ENCODE measurements around the gene WFDC5.
"Not testable (repeated sequence)": the region's sequence is repeated elsewhere in the genome, so short reads cannot be mapped to it uniquely, and the experiment has no call there.

WFDC5 gene

DNA sequence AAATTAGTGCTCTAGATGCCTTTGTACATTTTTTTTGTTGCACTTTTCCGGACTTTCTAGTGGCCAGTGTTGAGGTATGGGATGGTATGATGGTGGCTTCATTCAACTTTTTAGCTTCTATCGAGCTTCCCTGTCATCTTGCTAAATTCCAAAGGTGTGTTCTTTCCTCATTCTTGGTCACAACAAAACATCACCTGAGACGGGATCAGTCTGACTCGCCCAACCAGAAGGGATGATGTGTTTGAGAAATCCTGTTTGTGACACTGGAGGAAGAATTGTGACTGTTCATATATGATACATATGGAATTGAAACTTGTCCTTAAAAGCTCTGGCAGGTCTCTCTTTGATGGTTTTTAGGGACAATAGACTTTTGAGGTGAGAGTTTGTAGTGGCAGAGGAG, 47.9 kb downstream of the WFDC5 start:
- no peak overlapping the region for H3K4me3 ChIP-seq (ENCODE audit: low read depth, low read length)
- DNase-seq (ENCODE audit: low read depth, low spot score): no peak
- in situ Hi-C loops (cut with HindIII; ENCODE audit: low sequenced_read_pairs): no loop called here
- no peak for TF ChIP-seq CTCF (IDR thresholded peaks at IDR 0.05; ENCODE audit: low read depth, low read length)

- H3K4me3 ChIP-seq (ENCODE audit: low read depth, low read length): no peak overlapping the region
- no peak for TF ChIP-seq CTCF (IDR thresholded peaks at IDR 0.05; ENCODE audit: low read depth, low read length)
- DNase-seq (ENCODE audit: low read depth, low spot score): no peak
- in situ Hi-C loops (cut with HindIII; ENCODE audit: low sequenced_read_pairs): no loop called here
Measured at GRCh38 chr20:45066372-45066771, 48.6 kb downstream of the WFDC5 start.

DNA sequence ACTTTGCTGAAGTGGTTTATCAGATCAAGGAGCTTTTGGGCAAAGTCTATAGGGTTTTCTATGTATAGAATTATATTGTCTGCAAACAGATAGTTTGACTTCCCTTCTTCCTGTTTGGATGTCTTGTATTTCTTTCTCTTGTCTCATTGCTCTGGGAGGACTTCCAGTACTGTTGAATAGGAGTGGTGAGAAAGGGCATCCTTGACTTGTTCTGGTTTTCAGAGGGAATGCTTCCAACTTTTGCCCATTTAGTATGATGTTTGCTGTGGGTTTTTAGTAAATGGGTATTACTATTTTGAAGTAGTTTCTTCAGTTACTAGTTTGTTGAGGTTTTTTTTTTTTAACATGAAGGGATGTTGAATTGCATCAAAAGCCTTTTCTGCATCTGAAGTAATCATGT, 50.2 kb downstream of the WFDC5 start:
- no peak for DNase-seq (ENCODE audit: low read depth, low spot score)
- no peak overlapping the region for H3K4me3 ChIP-seq (ENCODE audit: low read depth, low read length)
- TF ChIP-seq CTCF (IDR thresholded peaks at IDR 0.05; ENCODE audit: low read depth, low read length): no peak
- in situ Hi-C loops (cut with HindIII; ENCODE audit: low sequenced_read_pairs): no loop called here

GRCh38 chr20:45063107-45063506, 51.9 kb downstream of the WFDC5 start:
- in situ Hi-C loops (cut with HindIII; ENCODE audit: low sequenced_read_pairs); H3K4me3 ChIP-seq (ENCODE audit: low read depth, low read length); DNase-seq (ENCODE audit: low read depth, low spot score): not testable (repeated sequence)

- no peak overlapping the region for H3K4me3 ChIP-seq (ENCODE audit: low read depth, low read length)
- in situ Hi-C loops (cut with HindIII; ENCODE audit: low sequenced_read_pairs): no loop called here
- TF ChIP-seq CTCF (IDR thresholded peaks at IDR 0.05; ENCODE audit: low read depth, low read length): no peak
- DNase-seq (ENCODE audit: low read depth, low spot score): peak; percentile 75
Measured at GRCh38 chr20:45061244-45061643, 53.7 kb downstream of the WFDC5 start.

DNA sequence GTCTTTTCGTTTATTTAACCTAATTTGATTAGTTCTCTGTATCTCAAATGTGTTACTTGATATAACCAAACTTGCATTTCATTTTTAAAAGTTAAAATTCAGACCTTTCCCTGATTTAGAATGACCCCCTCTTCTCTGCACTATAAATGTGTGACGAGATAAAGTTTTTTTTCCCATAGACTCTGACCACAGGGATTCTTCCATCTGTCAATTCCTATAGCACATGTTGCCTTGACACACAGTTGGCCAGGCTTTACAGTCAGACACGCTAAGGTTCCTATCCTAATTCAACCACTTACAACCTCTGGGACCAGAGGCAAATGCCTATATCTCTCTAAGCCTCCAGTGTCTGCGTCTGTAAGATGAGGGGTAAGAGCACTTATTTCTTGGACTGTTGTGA, 54.7 kb downstream of the WFDC5 start:
- no peak for DNase-seq (ENCODE audit: low read depth, low spot score)

More for the DNA sequence above, 54.7 kb downstream of the WFDC5 start:
- TF ChIP-seq CTCF (IDR thresholded peaks at IDR 0.05; ENCODE audit: low read depth, low read length): no peak
- no peak overlapping the region for H3K4me3 ChIP-seq (ENCODE audit: low read depth, low read length)
- in situ Hi-C loops (cut with HindIII; ENCODE audit: low sequenced_read_pairs): no loop called here
